HG03135 (cell line): Measurements from ENCODE around the gene GNAS.

ENCODE experiments used
- ATAC-seq: cut with Tn5 transposase; IDR thresholded peaks from one replicate; pipeline ENCODE4 v1.9.1; 2021; ENCODE audit warnings: mild to moderate bottlenecking, moderate library complexity; ENCODE audit not compliant: unreplicated experiment

Gene GNAS

DNA sequence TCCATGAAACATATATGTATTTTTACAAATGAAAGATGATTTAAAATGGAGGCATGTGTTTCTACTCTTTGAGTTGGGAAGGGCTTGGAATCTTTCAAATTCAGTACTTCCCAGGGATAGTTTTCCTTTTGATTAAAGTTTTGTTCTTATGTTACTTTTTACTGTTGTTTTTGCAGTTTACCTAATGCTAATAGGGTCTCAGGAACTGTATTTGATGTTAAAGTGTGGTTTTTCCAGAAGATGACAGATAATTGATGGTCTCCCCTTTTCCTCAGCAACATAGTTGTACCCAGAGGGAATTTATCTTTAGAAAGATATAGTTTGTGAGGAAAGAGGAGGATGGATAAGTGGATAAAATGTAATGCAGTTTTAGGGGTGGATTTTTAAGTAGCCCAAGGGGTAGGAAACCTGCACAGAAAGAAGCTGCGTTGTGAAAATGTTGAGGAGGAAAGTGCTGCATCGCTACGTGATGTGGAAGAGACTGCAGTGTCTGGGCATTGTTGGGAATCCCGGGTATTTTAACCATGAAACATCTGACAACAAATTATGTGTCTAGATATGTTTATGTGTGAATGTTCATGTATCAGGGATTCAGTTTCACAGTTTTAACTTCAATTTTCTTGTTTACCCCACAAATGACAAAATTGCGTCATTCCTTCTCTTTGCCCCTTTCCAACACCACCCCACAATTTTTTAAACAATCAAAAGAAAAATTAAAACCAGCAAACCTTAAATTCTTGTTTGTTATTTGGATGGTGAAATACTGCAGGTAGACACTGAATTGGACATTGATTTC is 42.3 kb downstream of the GNAS start:
- ATAC-seq = no peak

GRCh38 chr20:58895448-58896180 is 43.1 kb downstream of the GNAS start:
- no peak for ATAC-seq

DNA sequence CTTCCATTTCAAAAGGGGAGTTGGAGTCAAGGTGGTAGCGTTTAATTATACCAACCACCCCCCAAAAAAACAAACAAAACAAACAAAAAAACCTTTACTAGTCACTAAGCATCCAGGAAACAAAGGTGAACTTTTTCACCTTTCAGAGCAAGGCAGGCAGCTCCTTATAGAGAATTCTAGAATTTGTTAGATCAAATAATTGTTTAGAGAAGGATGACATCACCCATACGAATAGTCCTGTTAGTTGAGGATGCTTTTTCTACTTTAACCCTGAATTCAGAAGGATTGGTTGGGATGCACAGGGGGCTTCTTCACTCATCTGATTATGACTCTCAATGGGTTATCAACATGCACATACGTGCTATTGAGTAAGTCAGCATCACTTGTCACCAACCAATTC is 44.3 kb downstream of the GNAS start:
- no peak for ATAC-seq

DNA sequence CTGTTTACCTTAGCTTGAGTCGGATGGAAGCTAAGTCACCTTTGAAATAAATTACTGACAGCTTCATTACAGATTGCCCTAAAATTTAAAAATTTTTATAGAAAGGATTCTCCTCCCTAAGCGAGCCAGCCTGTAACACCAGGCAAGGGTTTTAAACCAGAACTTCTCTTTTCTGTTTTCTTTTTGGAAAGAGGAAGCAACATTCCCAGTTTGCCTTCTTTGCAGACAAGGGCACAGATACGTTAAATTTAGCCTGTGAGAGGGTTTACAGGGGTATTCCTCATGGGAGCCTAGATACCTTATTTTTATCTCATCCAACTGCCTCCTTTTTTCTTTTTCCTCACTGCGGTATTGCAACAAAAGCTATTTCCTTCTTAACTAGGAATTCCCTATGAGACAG is 45.0 kb downstream of the GNAS start:
- ATAC-seq = no peak

GRCh38 chr20:58898629-58899408 is 46.3 kb downstream of the GNAS start:
- ATAC-seq = no peak

DNA sequence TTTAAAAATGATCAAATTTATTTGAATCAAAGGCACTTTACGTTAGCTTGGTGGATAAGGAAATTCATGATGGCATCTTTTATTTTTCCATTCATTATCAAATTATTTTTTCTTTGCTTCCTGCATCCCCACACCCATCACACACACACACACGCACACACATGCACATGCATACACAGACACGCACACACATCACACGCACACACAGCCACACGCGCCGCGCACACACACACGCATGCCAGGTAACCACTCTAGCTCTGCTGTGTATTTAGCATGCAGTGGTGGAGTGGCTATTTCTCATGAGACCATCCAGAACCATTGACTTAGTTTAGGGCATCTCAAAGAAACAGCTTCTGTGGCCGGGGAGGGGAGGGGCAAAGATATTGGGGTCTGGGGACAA is 47.0 kb downstream of the GNAS start:
- no peak for ATAC-seq

DNA sequence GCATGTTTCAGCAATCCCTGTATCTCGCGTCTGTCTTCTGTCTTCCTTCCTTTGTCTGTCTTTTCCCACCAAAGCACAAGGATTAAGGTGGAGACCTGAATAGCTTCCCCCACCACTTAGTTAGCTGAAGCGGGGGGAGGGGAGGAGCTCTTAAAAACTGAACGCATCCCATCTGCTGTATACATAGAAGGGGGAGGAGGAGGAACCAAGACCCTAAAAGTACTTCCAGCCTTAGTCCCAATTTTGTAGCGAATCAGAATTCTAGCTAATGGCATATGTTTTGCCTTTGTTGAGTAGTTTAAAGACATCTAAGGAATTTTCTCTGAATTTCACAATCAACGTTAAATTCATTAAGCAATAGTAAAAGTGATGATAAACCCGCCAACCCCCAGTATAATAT is 47.9 kb downstream of the GNAS start:
- ATAC-seq = no peak

- ATAC-seq = no peak
Observed at GRCh38 chr20:58901488-58902402, 49.2 kb downstream of the GNAS start.

- no peak for ATAC-seq
Observed at GRCh38 chr20:58903614-58904013, 51.1 kb downstream of the GNAS start.

- ATAC-seq = no peak
Observed at GRCh38 chr20:58905236-58905635, 52.7 kb downstream of the GNAS start.

DNA sequence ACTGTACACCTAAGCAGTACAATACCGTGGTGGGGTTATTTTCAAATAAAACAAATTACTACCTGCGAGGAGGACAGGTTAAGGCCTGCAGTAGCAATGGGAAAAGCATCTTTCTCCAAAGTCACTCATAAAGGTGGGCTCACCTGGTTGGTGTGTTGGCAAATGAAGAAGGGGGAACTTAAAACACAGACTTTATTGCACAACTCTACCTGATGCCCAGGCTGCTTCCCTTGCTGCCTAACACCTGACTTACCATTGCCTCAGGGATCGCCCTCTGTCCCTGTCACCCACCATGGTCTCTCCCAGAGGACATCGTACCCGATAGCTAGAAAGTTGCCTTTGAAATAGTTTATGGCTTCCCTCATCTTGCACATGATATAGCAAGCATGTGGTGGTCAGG is 53.6 kb downstream of the GNAS start:
- ATAC-seq = no peak

GRCh38 chr20:58906894-58907293 is 54.4 kb downstream of the GNAS start:
- no peak for ATAC-seq

DNA sequence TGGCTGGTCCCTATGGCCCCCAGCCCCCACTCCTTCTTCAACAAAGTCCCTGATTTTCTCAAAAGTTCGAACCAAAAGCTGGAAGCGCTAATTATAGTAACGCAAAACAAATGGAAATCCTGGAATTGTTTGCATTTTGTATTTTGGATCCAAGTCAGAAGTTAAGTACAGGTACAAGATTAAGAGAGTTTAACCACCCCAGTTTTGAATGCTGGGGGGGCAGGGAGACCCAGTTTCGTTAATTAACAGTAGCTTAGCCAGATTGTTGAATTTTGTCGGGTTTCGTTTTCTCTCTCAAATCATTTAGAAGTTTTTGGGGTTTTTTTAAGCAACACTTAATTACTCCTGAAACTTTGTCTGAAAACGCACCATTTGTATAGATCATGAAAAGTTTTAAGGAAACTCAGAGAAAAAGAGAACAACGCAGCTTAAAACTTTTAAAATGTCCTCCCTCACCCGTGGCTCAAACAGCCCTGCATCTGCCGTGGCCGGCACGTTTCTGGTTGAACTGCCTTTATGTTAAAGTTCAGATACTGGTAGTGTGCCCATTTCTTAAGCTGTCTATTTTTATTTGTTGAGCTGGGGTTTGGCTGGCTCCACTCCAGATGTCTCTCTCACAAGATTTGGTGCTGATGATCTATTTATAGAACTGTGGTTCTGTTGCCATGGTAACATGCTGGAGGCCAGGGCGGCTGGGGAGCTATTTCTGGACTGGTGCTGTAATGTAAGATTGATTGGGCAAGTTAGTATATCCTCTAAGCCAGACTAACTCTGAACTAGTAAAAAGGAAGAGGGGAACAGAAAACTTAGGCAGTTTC is 55.0 kb downstream of the GNAS start:
- peak; percentile 90 for ATAC-seq

- no peak for ATAC-seq
Observed at GRCh38 chr20:58908221-58908620, 55.7 kb downstream of the GNAS start.

- no peak for ATAC-seq
Observed at GRCh38 chr20:58908941-58909340, 56.4 kb downstream of the GNAS start.

GRCh38 chr20:58909585-58909984 is 57.1 kb downstream of the GNAS start:
- no peak for ATAC-seq

DNA sequence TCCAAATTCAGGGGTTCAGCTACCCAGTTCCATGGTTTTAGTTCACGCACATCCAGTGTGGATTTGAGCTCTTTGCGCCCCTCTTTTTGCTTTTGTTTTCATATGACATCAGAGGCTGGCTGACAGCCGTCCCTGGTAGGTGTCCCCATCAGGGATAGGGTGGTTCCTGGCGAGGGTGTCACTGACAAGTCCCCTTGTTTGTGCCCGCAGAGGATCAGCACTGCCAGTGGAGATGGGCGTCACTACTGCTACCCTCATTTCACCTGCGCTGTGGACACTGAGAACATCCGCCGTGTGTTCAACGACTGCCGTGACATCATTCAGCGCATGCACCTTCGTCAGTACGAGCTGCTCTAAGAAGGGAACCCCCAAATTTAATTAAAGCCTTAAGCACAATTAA is 58.0 kb downstream of the GNAS start:
- no peak for ATAC-seq

- ATAC-seq = no peak
Observed at GRCh38 chr20:58911309-58911708, 58.8 kb downstream of the GNAS start.

- no peak for ATAC-seq
Observed at GRCh38 chr20:58911970-58912369, 59.5 kb downstream of the GNAS start.

GRCh38 chr20:58913079-58913478 is 60.6 kb downstream of the GNAS start:
- no peak for ATAC-seq
